HG02642 (cell line): Measurements from ENCODE around the gene KRT2.

Experiments used
- ATAC-seq: cut with Tn5 transposase; IDR thresholded peaks from one replicate; pipeline ENCODE4 v1.9.1; 2021; ENCODE audit warnings: mild to moderate bottlenecking; ENCODE audit not compliant: unreplicated experiment, poor library complexity

The KRT2 gene

DNA sequence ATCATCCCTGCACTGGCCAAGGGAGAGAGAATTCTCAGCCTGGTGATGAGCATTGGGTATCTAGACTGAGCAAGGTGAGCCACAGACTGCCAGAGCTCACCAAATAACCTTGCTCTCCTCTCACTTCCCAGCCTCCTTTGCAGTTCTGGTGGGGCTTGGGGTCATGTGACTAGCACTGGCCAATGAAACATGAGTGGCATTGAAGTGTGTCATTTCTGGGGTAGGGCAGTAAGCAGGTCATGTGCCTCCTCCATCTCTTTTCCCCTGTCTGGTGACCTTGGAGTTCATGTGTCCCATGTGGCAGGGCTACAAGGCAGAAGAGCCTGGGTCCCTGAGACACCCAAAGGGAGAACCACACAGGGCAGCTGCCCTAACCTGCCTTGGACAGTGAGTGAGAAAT lies 47.2 kb downstream of the KRT2 start:
- ATAC-seq = no peak

DNA sequence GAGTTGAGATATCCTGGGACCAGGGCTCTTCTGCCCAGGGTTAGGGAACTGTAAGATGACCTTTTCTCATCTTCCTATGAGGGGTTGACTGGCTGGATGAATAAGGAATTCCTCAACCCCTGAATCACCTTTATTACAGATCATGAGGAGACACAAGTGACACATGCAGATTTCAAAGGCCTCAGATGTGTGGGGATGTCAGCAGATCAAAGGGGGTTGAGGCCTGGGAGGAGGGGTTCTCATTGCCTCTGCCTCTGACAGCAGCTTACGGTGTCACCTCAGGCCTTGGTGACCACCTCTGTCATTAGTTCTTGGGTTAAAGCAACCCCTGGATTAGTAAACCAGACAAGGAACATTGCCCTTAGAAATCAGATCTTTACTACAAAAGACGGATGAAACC lies 48.7 kb downstream of the KRT2 start:
- ATAC-seq = no peak

DNA sequence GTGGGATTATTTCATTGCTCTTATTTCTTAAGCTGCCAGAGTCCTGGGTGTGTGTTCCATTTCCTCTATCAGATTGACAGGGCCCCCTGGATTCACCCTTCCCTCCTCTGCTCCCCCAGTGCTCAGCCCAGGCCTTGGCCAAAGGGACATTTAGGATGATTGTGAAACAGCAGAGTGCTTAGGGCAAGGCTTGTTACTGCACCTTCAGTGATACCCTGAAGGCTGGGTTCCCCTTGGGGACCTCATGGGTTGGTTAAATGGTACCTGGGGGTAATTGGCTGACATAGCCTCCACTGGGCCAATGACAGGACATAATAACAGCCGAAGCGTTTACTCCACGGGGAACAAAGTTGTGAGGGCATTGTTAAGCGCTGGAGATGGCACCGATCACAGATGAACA lies 49.5 kb downstream of the KRT2 start:
- ATAC-seq = no peak

DNA sequence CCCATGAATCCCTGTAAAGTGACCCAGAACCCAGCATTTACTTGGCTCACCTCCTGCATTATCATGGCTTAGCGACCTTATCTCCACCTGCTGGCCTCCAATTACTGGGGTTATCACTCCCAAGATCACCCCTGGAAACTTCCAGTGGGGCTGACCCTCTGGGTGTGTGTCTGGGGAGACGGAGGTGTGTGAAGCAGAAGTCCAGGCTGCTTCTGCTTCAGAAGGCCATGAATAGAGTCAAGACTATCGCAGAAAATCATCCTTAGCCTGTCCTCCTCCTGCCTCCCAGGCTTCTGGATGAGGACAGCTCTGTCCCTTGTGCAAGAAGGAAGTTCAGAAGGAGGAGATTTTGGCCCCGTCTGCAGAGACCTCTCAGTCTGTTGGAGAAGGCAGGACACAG lies 50.3 kb downstream of the KRT2 start:
- no peak for ATAC-seq

DNA sequence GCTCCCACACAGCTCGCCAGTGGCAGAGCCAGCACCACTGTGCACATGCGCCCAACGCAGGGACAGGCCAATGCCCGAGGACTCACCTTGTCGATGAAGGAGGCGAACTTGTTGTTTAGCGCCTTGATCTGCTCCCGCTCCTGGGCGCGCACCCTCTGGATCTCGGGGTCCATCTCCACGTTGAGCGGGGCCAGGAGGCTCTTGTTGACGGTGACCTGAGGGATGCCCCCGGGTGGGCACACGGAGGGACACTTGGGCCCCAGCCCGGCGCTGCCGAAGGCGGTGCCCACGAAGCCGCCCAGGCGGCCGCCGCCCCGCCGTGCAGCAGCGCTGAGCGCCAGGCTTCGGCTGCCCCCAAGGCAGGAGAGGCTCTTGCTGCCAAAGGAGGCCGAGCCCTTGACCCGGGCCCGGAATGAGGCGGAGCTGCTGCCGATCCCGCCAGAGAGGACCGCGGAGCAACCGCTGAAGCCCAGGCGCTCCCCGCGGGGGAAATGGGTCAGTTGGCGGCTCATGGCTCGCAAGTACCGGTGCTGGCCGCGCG lies 51.0 kb downstream of the KRT2 start, which contains the start of gene KRT72:
TSS of gene KRT72 (minus strand) at position 523 of the 541 bp plus-strand sequence. CDS start at position 512, 11 bp downstream.
- no peak for ATAC-seq

DNA sequence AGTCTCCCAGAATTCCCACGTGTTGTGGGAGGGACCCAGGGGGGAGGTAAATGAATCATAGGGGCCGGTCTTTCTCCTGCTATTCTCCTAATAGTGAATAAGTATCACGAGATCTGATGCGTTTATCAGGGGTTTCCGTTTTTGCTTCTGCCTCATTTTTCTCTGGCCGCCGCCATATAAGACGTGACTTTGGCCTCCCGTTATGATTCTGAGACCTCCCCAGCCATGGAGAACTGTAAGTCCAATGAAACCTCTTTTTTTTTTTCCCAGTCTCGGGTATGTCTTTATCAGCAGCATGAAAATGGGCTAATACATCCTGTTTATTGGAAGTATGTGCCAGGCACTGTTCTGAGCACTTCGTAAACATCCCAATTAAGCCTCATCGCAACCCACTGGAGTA lies 51.5 kb downstream of the KRT2 start:
- no peak for ATAC-seq

DNA sequence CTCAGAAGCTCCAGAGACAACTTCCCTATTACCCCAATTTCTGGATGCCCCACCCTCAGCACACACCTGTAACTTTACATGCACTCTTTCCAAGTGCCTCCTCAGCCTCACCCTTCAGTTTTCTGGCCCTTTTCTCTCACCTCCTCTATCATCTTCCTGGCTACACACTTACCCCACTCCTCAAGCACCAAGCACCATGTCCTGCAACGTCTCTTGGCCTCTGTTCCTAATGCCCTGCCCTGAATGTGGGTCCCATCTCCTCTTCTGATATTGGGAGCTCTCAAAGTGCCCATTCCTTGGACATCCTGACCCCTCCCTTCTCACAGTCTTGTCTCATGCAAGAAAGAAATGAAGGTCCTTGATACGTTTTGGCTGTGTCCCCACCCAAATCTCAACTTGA lies 51.9 kb downstream of the KRT2 start:
- ATAC-seq = no peak

DNA sequence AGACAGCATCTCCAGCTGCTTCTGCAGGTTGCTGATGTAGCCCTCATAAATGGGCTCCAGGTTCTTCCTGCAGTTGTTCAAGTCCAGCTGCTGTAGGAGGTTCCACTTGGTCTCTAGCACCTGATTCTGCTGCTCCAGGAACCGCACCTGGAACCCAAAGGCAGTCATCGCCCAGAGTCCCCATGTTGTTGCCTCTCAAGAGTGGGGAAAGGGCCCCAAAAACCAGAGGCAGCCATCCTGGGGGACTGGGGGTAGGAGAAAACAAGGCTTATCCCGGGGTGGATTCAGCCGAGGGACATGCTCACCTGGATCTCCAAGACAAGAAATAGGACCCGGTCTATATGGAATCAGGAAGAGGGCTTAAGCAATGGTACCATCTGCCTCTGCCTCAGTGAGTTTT lies 53.0 kb downstream of the KRT2 start:
- ATAC-seq = no peak
